ENCODE data around the gene DRC7. TPM values are rescaled to one million over a fixed set of nuclear protein-coding genes. Genes with fewer than 3 reads are reported as not detected.

Gene DRC7
- total and polyA plus RNA-seq, 9 of the 15 experiments (the other 6 are each of a cell fraction or from before 2014, with no cell fraction given), result 0.04 to 0.33 (median 0.12) TPM; not detected in 3

DNA sequence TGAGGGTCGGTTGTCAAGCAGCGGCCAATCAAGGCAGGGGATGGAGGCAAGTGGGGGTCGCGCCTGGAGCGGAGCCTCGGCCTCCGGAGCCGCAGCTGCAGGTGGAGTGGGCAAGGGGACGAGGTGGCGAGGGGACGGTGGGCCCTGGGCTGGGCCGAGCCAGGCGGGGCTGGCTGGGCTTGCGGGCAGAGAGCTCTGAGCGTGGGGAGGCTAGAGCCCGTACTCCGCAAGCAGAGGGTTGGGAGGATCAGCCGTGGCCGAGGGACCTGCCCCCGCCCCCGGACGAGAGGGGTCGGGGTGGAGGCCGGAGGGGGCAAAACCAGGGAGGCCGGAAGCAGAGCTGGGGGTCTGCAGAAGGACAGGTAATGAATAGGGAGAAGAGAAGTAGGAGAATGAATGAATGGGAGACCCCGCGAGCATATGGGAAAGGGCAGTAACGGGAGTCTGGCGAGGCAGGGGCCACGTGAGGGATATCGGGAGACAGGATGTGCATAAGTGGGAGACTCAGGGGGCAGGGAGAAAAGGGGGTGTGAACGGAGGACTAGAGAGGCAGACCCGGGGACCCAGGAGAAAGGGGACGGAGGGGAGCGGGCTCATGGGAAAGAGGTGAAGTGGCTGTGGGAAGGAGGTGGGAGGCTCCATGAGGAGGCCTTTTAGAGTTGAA, 41.3 kb downstream of the DRC7 start, which contains the start of gene KATNB1 (continued):
- TF ChIP-seq ZNF239 (CRISPR knock-in tag; IDR thresholded peaks at IDR 0.05) (no peak), SAP30 (IDR thresholded peaks at IDR 0.05; ENCODE audit: borderline replicate concordance, insufficient read depth, low read depth, low read length, poor library complexity, severe bottlenecking) (peak; percentile 85), ZNF696 (CRISPR knock-in tag; conservative IDR thresholded peaks at IDR 0.05) (no peak), KLF1 (tag; IDR thresholded peaks at IDR 0.05) (no peak), HNRNPH1 (optimal IDR thresholded peaks at IDR 0.05; ENCODE audit: low read depth, low read length) (no peak), KLF16 (IDR thresholded peaks at IDR 0.05) (no peak), KDM4B (IDR thresholded peaks at IDR 0.05; ENCODE audit: borderline replicate concordance in 2 of 2, low read depth in 1 of 2) (no peak), CHD1 (IDR thresholded peaks at IDR 0.05; ENCODE audit: low read length) (no peak), SIN3B (IDR thresholded peaks at IDR 0.05; ENCODE audit: low read depth) (no peak), NR4A1 (CRISPR knock-in tag; IDR thresholded peaks at IDR 0.05) (no peak), NR4A1 (tag; IDR thresholded peaks at IDR 0.05) (no peak), MIER1 (IDR thresholded peaks at IDR 0.05; ENCODE audit: low read depth) (peak; percentile 47; the same call in 1 of the 2 replicates), NR2C2 (CRISPR knock-in tag; IDR thresholded peaks at IDR 0.05) (no peak), NR2C2 (tag; IDR thresholded peaks at IDR 0.05) (no peak), HOXB6 (CRISPR knock-in tag; IDR thresholded peaks at IDR 0.05; ENCODE audit: borderline replicate concordance) (no peak), KDM5B (IDR thresholded peaks at IDR 0.05; ENCODE audit: insufficient replicate concordance, low read depth, low read length) (no peak), RHOXF2B (CRISPR knock-in tag; conservative IDR thresholded peaks at IDR 0.05) (no peak)
- TF ChIP-seq, protein P1, sequence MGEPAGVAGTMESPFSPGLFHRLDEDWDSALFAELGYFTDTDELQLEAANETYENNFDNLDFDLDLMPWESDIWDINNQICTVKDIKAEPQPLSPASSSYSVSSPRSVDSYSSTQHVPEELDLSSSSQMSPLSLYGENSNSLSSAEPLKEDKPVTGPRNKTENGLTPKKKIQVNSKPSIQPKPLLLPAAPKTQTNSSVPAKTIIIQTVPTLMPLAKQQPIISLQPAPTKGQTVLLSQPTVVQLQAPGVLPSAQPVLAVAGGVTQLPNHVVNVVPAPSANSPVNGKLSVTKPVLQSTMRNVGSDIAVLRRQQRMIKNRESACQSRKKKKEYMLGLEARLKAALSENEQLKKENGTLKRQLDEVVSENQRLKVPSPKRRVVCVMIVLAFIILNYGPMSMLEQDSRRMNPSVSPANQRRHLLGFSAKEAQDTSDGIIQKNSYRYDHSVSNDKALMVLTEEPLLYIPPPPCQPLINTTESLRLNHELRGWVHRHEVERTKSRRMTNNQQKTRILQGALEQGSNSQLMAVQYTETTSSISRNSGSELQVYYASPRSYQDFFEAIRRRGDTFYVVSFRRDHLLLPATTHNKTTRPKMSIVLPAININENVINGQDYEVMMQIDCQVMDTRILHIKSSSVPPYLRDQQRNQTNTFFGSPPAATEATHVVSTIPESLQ (CRISPR knock-in tag; IDR thresholded peaks at IDR 0.05), result peak; percentile 37; the same call in 1 of the 2 replicates
- TF ChIP-seq, protein P2, sequence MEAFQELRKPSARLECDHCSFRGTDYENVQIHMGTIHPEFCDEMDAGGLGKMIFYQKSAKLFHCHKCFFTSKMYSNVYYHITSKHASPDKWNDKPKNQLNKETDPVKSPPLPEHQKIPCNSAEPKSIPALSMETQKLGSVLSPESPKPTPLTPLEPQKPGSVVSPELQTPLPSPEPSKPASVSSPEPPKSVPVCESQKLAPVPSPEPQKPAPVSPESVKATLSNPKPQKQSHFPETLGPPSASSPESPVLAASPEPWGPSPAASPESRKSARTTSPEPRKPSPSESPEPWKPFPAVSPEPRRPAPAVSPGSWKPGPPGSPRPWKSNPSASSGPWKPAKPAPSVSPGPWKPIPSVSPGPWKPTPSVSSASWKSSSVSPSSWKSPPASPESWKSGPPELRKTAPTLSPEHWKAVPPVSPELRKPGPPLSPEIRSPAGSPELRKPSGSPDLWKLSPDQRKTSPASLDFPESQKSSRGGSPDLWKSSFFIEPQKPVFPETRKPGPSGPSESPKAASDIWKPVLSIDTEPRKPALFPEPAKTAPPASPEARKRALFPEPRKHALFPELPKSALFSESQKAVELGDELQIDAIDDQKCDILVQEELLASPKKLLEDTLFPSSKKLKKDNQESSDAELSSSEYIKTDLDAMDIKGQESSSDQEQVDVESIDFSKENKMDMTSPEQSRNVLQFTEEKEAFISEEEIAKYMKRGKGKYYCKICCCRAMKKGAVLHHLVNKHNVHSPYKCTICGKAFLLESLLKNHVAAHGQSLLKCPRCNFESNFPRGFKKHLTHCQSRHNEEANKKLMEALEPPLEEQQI (IDR thresholded peaks at IDR 0.05), result no peak
- TF ChIP-seq, protein P3, sequence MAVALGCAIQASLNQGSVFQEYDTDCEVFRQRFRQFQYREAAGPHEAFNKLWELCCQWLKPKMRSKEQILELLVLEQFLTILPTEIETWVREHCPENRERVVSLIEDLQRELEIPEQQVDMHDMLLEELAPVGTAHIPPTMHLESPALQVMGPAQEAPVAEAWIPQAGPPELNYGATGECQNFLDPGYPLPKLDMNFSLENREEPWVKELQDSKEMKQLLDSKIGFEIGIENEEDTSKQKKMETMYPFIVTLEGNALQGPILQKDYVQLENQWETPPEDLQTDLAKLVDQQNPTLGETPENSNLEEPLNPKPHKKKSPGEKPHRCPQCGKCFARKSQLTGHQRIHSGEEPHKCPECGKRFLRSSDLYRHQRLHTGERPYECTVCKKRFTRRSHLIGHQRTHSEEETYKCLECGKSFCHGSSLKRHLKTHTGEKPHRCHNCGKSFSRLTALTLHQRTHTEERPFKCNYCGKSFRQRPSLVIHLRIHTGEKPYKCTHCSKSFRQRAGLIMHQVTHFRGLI (CRISPR knock-in tag; IDR thresholded peaks at IDR 0.05), result no peak
- TF ChIP-seq, protein P4, sequence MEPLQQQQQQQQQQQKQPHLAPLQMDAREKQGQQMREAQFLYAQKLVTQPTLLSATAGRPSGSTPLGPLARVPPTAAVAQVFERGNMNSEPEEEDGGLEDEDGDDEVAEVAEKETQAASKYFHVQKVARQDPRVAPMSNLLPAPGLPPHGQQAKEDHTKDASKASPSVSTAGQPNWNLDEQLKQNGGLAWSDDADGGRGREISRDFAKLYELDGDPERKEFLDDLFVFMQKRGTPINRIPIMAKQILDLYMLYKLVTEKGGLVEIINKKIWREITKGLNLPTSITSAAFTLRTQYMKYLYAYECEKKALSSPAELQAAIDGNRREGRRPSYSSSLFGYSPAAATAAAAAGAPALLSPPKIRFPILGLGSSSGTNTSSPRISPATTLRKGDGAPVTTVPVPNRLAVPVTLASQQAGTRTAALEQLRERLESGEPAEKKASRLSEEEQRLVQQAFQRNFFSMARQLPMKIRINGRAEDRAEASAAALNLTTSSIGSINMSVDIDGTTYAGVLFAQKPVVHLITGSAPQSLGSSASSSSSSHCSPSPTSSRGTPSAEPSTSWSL (CRISPR knock-in tag; IDR thresholded peaks at IDR 0.05; ENCODE audit: borderline replicate concordance), result no peak
